Retina (tissue), 1 donor: ENCODE results near the gene CASP7.

ENCODE experiments used
- DNase-seq: peaks from one replicate; pipeline ENCODE4 v3.0.0-alpha.2; 2016

Gene CASP7

GRCh38 chr10:113713640-113713982, 33.9 kb downstream of the CASP7 start:
- DNase-seq: no peak

DNA sequence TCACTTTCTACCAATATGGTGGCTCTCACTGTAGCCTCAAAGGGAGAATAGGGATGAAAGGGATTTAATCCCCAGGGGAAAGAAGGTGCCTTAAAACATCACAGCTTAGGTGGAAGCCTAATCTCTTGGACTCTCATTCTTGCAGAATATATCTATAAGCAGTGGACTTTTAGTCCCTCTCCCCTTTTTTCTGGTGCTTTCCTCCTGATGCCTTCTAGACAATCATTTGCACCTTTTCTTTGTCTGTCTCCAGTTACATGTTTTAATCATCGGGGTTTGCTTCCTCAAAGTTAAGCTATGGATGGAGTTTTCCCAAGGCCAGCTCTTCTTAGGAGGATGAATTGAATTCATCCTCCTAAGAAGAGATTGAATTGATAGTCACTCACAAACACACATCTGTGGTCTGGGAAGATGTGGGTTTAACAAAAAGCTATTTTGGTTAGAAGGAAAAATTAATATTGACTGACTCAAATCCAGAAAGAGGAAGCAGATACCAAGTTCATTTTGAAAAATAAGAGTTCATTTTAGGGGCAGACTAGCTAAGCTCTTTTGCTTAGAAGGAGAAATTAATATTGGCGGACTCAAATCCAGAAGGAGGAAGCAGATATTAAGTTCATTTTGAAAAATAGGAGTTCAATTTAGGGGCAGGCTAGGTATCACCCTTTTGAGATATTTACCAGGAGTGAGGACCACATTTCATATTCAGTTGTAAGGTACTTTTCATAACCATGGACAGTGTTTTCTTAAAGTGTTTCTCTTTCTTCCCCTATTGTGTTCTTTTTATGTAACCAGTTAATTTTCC, 36.6 kb downstream of the CASP7 start:
- DNase-seq: no peak

GRCh38 chr10:113718969-113719822, 39.5 kb downstream of the CASP7 start:
- no peak for DNase-seq

GRCh38 chr10:113720386-113720785, 40.7 kb downstream of the CASP7 start:
- no peak for DNase-seq

- no peak for DNase-seq
Observed at GRCh38 chr10:113732160-113732881, 52.6 kb downstream of the CASP7 start.

DNA sequence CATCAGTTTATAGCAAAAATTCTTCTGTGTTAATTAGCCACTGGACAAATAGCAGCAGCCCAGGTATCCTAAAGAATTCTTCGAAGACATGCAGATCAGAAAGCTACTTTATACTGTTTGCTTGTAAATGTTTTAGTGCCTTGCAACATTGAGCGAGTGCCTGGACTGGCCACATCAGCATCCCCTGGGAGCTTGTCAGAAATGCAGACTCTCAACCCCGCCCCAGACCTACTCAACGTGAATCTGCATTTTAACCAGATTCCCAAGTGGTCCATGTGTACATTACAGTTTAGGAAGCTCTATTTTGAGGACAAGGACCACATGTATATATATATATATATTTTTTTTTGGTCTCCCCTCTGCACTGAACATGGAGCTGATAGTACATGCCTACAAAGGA, 53.3 kb downstream of the CASP7 start:
- no peak for DNase-seq

DNA sequence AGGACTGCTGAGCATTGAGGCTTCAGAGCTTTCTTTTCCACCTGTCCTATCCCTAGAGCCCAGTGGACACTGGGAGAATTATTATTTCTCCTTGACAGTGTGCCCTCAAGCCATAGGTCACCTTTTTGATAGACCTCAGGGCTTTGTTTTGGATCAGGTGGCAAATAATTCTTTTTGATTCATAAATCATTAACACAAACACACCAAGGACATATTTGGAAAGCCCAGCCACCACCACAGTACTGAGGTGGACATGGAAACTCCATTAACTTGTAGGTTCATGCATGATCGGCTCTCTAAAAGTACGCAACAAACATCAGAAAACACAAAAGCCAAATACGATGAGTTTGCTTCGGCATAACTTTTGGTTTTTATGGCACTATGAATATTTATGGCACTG, 53.9 kb downstream of the CASP7 start:
- DNase-seq: peak; percentile 20

- DNase-seq: no peak
Observed at GRCh38 chr10:113735913-113736312, 56.2 kb downstream of the CASP7 start.

- no peak for DNase-seq
Observed at GRCh38 chr10:113736576-113736975, 56.9 kb downstream of the CASP7 start.

DNA sequence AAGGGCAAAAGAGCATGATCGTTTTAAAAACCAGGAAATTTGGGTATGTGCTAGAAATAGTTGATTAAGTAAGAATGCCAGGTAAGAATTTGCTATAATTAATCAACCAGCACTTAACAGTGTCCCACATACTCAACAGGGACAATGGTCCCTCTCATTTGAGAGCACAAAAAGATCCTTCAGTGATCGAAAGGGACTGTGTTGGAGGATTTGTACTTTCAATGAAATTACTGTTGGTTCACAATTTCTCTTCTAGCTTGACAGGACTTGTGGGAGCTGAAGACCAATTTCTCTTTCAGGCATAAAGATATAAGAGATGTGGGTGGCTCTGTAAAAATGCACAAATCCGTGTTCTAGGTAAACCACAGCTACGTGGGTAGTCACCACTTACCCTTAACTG, 59.3 kb downstream of the CASP7 start:
- DNase-seq: no peak

- DNase-seq: no peak
Observed at GRCh38 chr10:113739577-113739976, 59.9 kb downstream of the CASP7 start.

DNA sequence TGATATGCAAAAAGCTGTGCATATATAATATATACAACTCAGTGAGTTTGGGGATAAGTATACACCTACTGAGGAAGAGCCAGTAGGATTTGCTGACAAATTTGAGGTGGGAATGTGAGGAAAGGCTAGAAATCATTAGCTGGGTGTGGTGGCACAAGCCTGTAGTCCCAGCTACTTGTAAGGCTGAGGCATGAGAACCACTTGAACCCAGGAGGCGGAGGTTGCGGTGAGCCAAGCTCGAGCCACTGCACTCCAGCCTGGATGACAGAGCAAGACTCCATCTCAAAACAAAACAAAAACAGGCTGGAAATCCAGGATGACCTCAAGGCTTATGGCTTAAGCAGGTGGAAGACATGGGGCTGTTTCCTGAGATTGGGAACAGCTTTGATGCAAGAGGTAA, 61.1 kb downstream of the CASP7 start:
- DNase-seq: no peak

GRCh38 chr10:113742466-113742865, 62.8 kb downstream of the CASP7 start:
- no peak for DNase-seq

- no peak for DNase-seq
Observed at GRCh38 chr10:113743594-113743993, 63.9 kb downstream of the CASP7 start.

GRCh38 chr10:113745374-113745773, 65.7 kb downstream of the CASP7 start:
- DNase-seq: no peak

DNA sequence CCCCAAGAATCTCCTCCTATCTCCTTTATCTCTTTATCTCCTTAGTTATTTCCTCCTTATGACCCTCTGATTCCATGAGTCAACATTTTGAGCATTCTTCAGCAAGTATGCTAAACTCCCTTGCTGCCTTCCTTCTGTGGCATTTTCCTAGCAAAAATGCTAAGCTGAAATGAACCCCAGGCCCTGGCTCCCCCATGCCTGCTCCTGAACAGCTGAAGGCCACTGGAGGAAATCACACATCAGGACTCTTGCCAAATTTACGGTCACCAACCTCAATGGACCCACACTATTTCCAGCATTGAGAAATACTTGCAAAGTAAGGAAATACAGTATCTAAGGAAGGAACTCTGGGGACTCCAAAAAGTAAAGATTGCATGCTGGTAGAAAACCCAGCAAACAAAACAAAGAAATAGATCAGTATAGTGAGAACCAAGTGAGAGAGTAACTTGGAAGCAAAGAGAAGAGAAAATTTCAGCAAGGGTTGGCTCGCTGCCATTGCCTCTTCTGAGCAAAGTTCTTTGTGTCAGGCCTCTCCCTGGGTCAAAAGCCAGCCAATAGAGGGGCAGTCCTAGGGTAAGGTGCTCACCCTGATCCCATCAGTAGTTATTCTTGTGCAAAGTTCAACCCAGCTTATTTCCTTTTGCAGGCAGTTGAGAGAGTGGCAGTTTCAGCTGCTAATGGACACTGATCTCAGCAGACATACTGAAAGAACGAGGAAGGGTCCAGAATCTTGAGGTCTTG, 66.7 kb downstream of the CASP7 start:
- DNase-seq: no peak

DNA sequence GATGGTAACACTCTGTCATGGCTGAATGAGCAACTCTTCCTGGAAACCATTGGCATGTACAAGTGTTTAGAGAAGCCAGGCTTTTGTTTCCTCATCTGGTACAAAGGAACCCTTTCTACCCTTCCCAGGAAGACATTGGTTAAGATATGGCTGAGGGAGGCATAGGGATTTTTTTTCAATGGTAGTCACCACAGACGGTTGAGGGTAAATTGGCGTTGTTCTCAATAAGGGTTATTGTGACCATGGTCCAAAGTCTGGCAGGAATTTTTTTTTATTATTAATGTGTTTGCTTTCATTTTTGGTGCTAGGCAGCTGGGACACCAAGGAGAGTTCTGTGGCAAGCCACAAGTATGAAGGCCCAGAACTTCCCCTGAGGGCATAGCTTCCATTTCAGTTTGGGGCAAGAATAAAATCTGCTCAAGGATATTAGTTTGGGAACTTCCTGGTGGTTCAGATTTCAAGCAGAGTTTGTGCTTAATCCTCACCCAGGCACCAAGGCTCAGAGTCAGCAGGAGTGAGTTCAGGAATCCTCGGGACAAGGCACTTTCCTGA, 71.5 kb downstream of the CASP7 start, which contains the start of gene PLEKHS1:
Gene PLEKHS1, plus strand, starts transcription at position 502 of the 552 bp plus-strand sequence. CDS start 3,596 bp downstream, outside the sequence.
- DNase-seq: no peak

- DNase-seq: no peak
Observed at GRCh38 chr10:113752553-113752952, 72.8 kb downstream of the CASP7 start.

DNA sequence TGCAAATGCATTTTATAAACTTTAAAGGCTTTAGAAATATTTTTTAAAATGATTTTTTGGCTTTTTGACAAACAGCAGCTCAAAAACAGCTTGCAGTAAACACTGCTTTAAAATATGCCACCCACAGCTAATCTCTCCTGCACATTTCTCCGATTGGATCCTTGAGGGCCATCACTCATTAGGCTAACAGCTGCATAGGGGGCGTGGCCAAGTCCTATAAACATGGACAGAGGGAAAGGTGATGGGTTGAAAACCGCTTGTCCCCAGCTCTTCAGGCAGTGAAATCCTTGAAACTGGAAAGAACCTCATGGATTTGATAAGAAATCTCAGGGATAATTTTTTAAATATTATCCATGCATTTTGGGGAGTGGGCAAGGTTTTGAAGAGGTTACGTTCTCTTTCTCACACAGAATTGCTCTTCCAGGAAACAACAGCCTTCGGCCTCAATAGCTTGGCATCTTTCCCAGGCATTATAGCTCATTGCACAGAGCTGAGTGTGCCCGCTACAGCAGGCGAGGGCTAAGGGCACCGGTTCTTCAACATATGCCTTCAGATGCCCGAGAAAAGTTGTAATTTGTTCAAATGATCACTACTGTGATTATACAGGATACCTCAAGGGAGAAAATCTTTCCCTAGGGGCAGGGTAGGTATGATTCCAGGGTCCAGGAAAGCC, 73.4 kb downstream of the CASP7 start:
- DNase-seq: no peak

- DNase-seq: no peak
Observed at GRCh38 chr10:113754125-113754524, 74.4 kb downstream of the CASP7 start.

- no peak for DNase-seq
Observed at GRCh38 chr10:113754768-113755167, 75.1 kb downstream of the CASP7 start.
